ENCODE results near the gene COX5B.
"Not testable (repeated sequence)": the region's sequence is repeated elsewhere in the genome, so short reads cannot be mapped to it uniquely, and the experiment has no call there.

COX5B gene

DNA sequence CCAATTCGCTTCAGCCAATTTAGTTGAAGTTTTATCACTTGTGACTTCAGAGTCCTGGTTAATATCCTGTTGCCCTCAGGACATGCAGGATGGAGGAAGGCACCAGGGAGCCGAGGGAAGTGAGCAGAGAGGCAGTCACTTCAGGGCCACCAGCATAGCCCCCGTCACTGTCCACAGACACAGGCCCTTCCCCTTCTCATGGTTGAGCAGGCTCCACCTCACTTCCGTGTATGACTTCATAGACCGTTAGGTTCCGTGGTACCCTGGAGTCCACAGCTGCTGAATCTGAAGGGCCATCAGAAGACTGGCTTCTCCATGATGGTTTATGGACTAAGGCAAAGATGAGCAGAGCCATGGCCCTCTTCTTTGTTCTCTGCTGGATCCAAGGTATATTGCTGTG lies 23.6 kb downstream of the COX5B start, which contains the start of gene C2orf92 (continued):
- TF ChIP-seq, protein P1, sequence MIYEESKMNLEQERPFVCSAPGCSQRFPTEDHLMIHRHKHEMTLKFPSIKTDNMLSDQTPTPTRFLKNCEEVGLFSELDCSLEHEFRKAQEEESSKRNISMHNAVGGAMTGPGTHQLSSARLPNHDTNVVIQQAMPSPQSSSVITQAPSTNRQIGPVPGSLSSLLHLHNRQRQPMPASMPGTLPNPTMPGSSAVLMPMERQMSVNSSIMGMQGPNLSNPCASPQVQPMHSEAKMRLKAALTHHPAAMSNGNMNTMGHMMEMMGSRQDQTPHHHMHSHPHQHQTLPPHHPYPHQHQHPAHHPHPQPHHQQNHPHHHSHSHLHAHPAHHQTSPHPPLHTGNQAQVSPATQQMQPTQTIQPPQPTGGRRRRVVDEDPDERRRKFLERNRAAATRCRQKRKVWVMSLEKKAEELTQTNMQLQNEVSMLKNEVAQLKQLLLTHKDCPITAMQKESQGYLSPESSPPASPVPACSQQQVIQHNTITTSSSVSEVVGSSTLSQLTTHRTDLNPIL (CRISPR knock-in tag; IDR thresholded peaks at IDR 0.05; ENCODE audit: low read depth): no peak
- TF ChIP-seq, protein P2, sequence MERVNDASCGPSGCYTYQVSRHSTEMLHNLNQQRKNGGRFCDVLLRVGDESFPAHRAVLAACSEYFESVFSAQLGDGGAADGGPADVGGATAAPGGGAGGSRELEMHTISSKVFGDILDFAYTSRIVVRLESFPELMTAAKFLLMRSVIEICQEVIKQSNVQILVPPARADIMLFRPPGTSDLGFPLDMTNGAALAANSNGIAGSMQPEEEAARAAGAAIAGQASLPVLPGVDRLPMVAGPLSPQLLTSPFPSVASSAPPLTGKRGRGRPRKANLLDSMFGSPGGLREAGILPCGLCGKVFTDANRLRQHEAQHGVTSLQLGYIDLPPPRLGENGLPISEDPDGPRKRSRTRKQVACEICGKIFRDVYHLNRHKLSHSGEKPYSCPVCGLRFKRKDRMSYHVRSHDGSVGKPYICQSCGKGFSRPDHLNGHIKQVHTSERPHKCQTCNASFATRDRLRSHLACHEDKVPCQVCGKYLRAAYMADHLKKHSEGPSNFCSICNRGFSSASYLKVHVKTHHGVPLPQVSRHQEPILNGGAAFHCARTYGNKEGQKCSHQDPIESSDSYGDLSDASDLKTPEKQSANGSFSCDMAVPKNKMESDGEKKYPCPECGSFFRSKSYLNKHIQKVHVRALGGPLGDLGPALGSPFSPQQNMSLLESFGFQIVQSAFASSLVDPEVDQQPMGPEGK (CRISPR knock-in tag; IDR thresholded peaks at IDR 0.05; ENCODE audit: borderline replicate concordance): no peak
- TF ChIP-seq ZNF8 (CRISPR knock-in tag; IDR thresholded peaks at IDR 0.05) (no peak), ZC3H10 (CRISPR knock-in tag; IDR thresholded peaks at IDR 0.05) (no peak), TOX (CRISPR knock-in tag; IDR thresholded peaks at IDR 0.05; ENCODE audit: borderline replicate concordance) (no peak), ZNF70 (CRISPR knock-in tag; IDR thresholded peaks at IDR 0.05) (no peak), PPARA (CRISPR knock-in tag; IDR thresholded peaks at IDR 0.05; ENCODE audit: borderline replicate concordance) (no peak), ZNF565 (CRISPR knock-in tag; conservative IDR thresholded peaks at IDR 0.05; ENCODE audit: low read depth) (no peak), OSR1 (CRISPR knock-in tag; IDR thresholded peaks at IDR 0.05) (no peak)

DNA sequence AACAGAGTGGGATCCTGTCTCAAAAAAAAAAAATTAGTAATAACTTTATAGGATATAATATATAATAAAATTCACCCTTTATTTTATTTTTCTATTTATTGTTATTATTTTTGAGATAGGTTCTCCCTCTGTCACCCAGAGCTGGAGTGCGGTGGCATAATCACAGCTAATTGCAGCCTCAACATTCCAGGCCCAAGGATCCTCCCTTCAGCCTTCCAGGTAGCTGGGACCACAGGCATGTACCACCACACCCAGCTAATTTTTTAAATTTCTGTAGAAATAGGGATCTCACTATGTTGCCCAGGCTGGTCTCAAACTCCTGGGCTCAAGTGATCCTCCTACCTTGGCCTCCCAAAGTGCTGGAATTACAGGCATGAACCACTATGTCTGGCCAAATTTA lies 24.6 kb downstream of the COX5B start:
- no peak for TF ChIP-seq OSR1 (CRISPR knock-in tag; IDR thresholded peaks at IDR 0.05)
- no peak for TF ChIP-seq ZNF565 (CRISPR knock-in tag; conservative IDR thresholded peaks at IDR 0.05; ENCODE audit: low read depth)
- no peak for TF ChIP-seq ESRRG (CRISPR knock-in tag; IDR thresholded peaks at IDR 0.05)
- no peak for TF ChIP-seq ISL1 (CRISPR knock-in tag; IDR thresholded peaks at IDR 0.05)
- no peak for TF ChIP-seq POU6F1 (CRISPR knock-in tag; IDR thresholded peaks at IDR 0.05; ENCODE audit: borderline replicate concordance, low read depth)
- TF ChIP-seq ZFP30 (CRISPR knock-in tag; IDR thresholded peaks at IDR 0.05): no peak
- TF ChIP-seq GLIS3 (CRISPR knock-in tag; IDR thresholded peaks at IDR 0.05): no peak
- TF ChIP-seq, protein P1 (CRISPR knock-in tag; IDR thresholded peaks at IDR 0.05; ENCODE audit: low read depth): no peak
- no peak for ATAC-seq

- TF ChIP-seq TOX (CRISPR knock-in tag; IDR thresholded peaks at IDR 0.05; ENCODE audit: borderline replicate concordance) (no peak), ARNTL (CRISPR knock-in tag; IDR thresholded peaks at IDR 0.05; ENCODE audit: borderline replicate concordance, low read depth) (no peak), CSDC2 (CRISPR knock-in tag; IDR thresholded peaks at IDR 0.05) (no peak), ZFP30 (CRISPR knock-in tag; IDR thresholded peaks at IDR 0.05) (no peak), ZFP3 (CRISPR knock-in tag; IDR thresholded peaks at IDR 0.05) (no peak), ZNF70 (CRISPR knock-in tag; IDR thresholded peaks at IDR 0.05) (no peak), ZNF565 (CRISPR knock-in tag; conservative IDR thresholded peaks at IDR 0.05; ENCODE audit: low read depth) (no peak), ISL1 (CRISPR knock-in tag; IDR thresholded peaks at IDR 0.05) (no peak), PPARA (CRISPR knock-in tag; IDR thresholded peaks at IDR 0.05; ENCODE audit: borderline replicate concordance) (no peak)
- TF ChIP-seq, protein P3, sequence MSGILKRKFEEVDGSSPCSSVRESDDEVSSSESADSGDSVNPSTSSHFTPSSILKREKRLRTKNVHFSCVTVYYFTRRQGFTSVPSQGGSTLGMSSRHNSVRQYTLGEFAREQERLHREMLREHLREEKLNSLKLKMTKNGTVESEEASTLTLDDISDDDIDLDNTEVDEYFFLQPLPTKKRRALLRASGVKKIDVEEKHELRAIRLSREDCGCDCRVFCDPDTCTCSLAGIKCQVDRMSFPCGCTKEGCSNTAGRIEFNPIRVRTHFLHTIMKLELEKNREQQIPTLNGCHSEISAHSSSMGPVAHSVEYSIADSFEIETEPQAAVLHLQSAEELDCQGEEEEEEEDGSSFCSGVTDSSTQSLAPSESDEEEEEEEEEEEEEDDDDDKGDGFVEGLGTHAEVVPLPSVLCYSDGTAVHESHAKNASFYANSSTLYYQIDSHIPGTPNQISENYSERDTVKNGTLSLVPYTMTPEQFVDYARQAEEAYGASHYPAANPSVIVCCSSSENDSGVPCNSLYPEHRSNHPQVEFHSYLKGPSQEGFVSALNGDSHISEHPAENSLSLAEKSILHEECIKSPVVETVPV (CRISPR knock-in tag; IDR thresholded peaks at IDR 0.05): no peak
Measured at GRCh38 chr2:97671526-97671925, 25.7 kb downstream of the COX5B start.

GRCh38 chr2:97672606-97673140 lies 26.8 kb downstream of the COX5B start:
- ATAC-seq: not testable (repeated sequence)

More at GRCh38 chr2:97671526-97671925, 25.7 kb downstream of the COX5B start:
- ATAC-seq: no peak

All from SK-N-SH treated with all-trans-retinoic acid at 6 μM for 48 hours (cell line).